Caco-2 (cell line): Measurements from ENCODE around the gene LPXN. TPM values are rescaled to one million over a fixed set of nuclear protein-coding genes. Genes with fewer than 3 reads are reported as not detected.

ENCODE experiments used
- BruUV-seq: library from RNA; stranded (reverse); fragments of 400-500 nt; replicated peaks from 2 replicates; lab custom pipeline; 2021; lab: Mats Ljungman, UMichigan
- CTCF ChIA-PET: fragments of 300-600 bp; sonication (Branson Sonifier 250); formaldehyde crosslinking; loops from one replicate; lab custom pipeline; 2022; ENCODE audit warnings: antibody characterized with exemption; lab: Charles Lee
- POLR2A ChIA-PET: fragments of 300-600 bp; sonication (Branson Sonifier 250); formaldehyde crosslinking; loops from one replicate; lab custom pipeline; 2022; ENCODE audit warnings: antibody characterized with exemption; lab: Charles Lee
- DNase-seq, 2 experiments: peaks; one replicate each; pipeline versions ENCODE4 v3.0.0 to v3.0.0-alpha.2; 2020 to 2022
- H3K27me3 ChIP-seq: replicated peaks from 2 replicates; pipeline ENCODE4 v1.6.0; 2011; ENCODE audit warnings: low read length; ENCODE audit not compliant: control insufficient read depth, insufficient read depth
- H3K36me3 ChIP-seq: 2 replicates; pipeline ENCODE4 v1.5.1; 2011; ENCODE audit warnings: low read length; ENCODE audit not compliant: control insufficient read depth, insufficient read depth
- H3K4me1 ChIP-seq: fragments of 250-450 bp; sonication (Bioruptor Pico); 2 replicates; pipeline ENCODE4 v1.5.1; 2020; ENCODE audit warnings: mild to moderate bottlenecking
- H3K4me3 ChIP-seq: 2 replicates; pipeline ENCODE4 v1.5.1; 2011; ENCODE audit warnings: low read depth, mild to moderate bottlenecking, control low read depth, low read length
- H3K9me3 ChIP-seq: fragments of 250-450 bp; sonication (Bioruptor Pico); 2 replicates; pipeline ENCODE4 v1.5.1; 2020; ENCODE audit warnings: mild to moderate bottlenecking, moderate library complexity
- H3K27ac Mint-ChIP-seq: one replicate; pipeline ENCODE4 v1.8.0; 2022; ENCODE audit warnings: mixed read lengths; ENCODE audit not compliant: unreplicated experiment
- H3K27me3 Mint-ChIP-seq: one replicate; pipeline ENCODE4 v1.8.0; 2022; ENCODE audit warnings: mixed read lengths; ENCODE audit not compliant: insufficient read depth, unreplicated experiment
- H3K36me3 Mint-ChIP-seq: one replicate; pipeline ENCODE4 v1.8.0; 2022; ENCODE audit warnings: mild to moderate bottlenecking, mixed read lengths; ENCODE audit not compliant: insufficient read depth, unreplicated experiment
- H3K4me1 Mint-ChIP-seq: one replicate; pipeline ENCODE4 v1.8.0; 2022; ENCODE audit warnings: low read depth, mixed read lengths; ENCODE audit not compliant: unreplicated experiment
- H3K4me3 Mint-ChIP-seq: one replicate; pipeline ENCODE4 v1.8.0; 2022; ENCODE audit warnings: mild to moderate bottlenecking, moderate library complexity, mixed read lengths; ENCODE audit not compliant: unreplicated experiment
- H3K9me3 Mint-ChIP-seq: one replicate; pipeline ENCODE4 v1.8.0; 2022; ENCODE audit warnings: mixed read lengths; ENCODE audit not compliant: unreplicated experiment
- intact Hi-C: fragments of 100-400 bp; cut with micrococcal nuclease; formaldehyde crosslinking; loops from one replicate; pipeline ENCODE4 v1.10.0; 2022; ENCODE audit not compliant: unreplicated experiment
- total RNA-seq: library from RNA; stranded (reverse); gene quantifications from 2 replicates; pipeline ENCODE4 v1.2.3, GENCODE V29; 2022
- TF ChIP-seq, protein P1 (sequence below), 2 experiments: fragments of 200-600 bp in 1 of 2; IDR thresholded peaks; 1 replicate in 1 of 2; 2 replicates in 1 of 2; pipeline versions ENCODE4 v1.5.1 to v1.8.0; 2011 to 2022; ENCODE audit warnings: antibody characterized with exemption in 1 of 2, control low read depth in 1 of 2, inconsistent platforms in 1 of 2, low read depth in 1 of 2, low read length in 1 of 2, mild to moderate bottlenecking in 1 of 2, moderate library complexity in 1 of 2; ENCODE audit not compliant: insufficient read depth in 1 of 2, severe bottlenecking in 1 of 2, unreplicated experiment in 1 of 2

The LPXN gene
- total RNA-seq, 1 experiment from 2014 or later, result 2.1 TPM

GRCh38 chr11:58615559-58615958 is 39.9 kb upstream of the LPXN start:
- Histone ChIP-seq H3K9me3 (no peaks in the 10 kb centered on the region), H3K27me3 (no peaks in the 10 kb centered on the region), H3K4me1 (no peaks in the 10 kb centered on the region), H3K4me3 (no peak overlapping the region), H3K36me3 (peaks cover 3% of the 10 kb centered on the region; the same call in 1 of the 2 replicates)
- no peaks in the 10 kb centered on the region for H3K4me1 Mint-ChIP-seq
- intact Hi-C loops, result no loop called here
- no peak overlapping the region for H3K27ac Mint-ChIP-seq
- ChIA-PET CTCF (no interaction called here), POLR2A (no interaction called here)
- H3K36me3 Mint-ChIP-seq, result peaks cover 92% of the 10 kb centered on the region
- no TSS peak for BruUV-seq
- H3K9me3 Mint-ChIP-seq, result no peaks in the 10 kb centered on the region
- TF ChIP-seq, protein P1, sequence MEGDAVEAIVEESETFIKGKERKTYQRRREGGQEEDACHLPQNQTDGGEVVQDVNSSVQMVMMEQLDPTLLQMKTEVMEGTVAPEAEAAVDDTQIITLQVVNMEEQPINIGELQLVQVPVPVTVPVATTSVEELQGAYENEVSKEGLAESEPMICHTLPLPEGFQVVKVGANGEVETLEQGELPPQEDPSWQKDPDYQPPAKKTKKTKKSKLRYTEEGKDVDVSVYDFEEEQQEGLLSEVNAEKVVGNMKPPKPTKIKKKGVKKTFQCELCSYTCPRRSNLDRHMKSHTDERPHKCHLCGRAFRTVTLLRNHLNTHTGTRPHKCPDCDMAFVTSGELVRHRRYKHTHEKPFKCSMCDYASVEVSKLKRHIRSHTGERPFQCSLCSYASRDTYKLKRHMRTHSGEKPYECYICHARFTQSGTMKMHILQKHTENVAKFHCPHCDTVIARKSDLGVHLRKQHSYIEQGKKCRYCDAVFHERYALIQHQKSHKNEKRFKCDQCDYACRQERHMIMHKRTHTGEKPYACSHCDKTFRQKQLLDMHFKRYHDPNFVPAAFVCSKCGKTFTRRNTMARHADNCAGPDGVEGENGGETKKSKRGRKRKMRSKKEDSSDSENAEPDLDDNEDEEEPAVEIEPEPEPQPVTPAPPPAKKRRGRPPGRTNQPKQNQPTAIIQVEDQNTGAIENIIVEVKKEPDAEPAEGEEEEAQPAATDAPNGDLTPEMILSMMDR (IDR thresholded peaks at IDR 0.05; ENCODE audit: insufficient read depth in 1 of 2, low read depth in 1 of 2, low read length in 1 of 2, severe bottlenecking in 1 of 2, unreplicated experiment in 1 of 2), result no peak
- no peaks in the 10 kb centered on the region for H3K27me3 Mint-ChIP-seq
- no peak for DNase-seq
- H3K4me3 Mint-ChIP-seq, result no peak overlapping the region

DNA sequence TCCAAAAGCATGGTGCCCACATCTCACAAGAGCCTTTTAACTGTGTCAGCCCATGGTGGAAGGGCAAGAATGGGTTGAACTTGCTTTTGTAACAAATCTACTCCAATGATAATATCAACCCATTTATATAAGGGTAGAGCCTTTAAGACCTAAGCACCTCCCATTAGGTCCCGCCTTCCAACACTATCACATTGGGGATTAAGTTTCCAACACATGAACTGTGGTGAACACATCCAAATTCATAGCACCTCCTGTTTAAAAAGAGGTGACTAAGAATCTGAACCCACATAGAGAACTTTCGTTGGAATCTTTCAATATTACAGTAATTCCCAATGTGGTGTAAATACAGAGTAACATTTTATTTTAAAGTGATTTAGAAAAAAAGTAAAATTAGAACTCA is 37.6 kb upstream of the LPXN start:
- Mint-ChIP-seq H3K27ac (no peak overlapping the region), H3K4me3 (no peak overlapping the region), H3K27me3 (no peaks in the 10 kb centered on the region), H3K36me3 (peaks cover 74% of the 10 kb centered on the region), H3K4me1 (no peaks in the 10 kb centered on the region), H3K9me3 (no peaks in the 10 kb centered on the region)
- POLR2A ChIA-PET, result no interaction called here
- no peak overlapping the region for H3K4me3 ChIP-seq
- DNase-seq, result no peak
- no peaks in the 10 kb centered on the region for H3K27me3 ChIP-seq
- TF ChIP-seq, protein P1 (IDR thresholded peaks at IDR 0.05; ENCODE audit: insufficient read depth in 1 of 2, low read depth in 1 of 2, low read length in 1 of 2, severe bottlenecking in 1 of 2, unreplicated experiment in 1 of 2), result no peak
- intact Hi-C loops, result no loop called here
- H3K36me3 ChIP-seq, result peaks cover 1% of the 10 kb centered on the region; the same call in 1 of the 2 replicates
- H3K4me1 ChIP-seq, result no peaks in the 10 kb centered on the region
- CTCF ChIA-PET, result no interaction called here
- no TSS peak for BruUV-seq
- H3K9me3 ChIP-seq, result no peaks in the 10 kb centered on the region

GRCh38 chr11:58609723-58610122 is 34.1 kb upstream of the LPXN start:
- Histone ChIP-seq H3K4me1 (peaks cover 27% of the 10 kb centered on the region), H3K27me3 (no peaks in the 10 kb centered on the region), H3K9me3 (no peaks in the 10 kb centered on the region), H3K4me3 (no peak overlapping the region), H3K36me3 (peaks cover 1% of the 10 kb centered on the region; the same call in 1 of the 2 replicates)
- no peak for DNase-seq
- no TSS peak for BruUV-seq
- no peak overlapping the region for H3K4me3 Mint-ChIP-seq
- TF ChIP-seq, protein P1 (IDR thresholded peaks at IDR 0.05; ENCODE audit: insufficient read depth in 1 of 2, low read depth in 1 of 2, low read length in 1 of 2, severe bottlenecking in 1 of 2, unreplicated experiment in 1 of 2), result no peak
- CTCF ChIA-PET, result no interaction called here
- peaks cover 40% of the 10 kb centered on the region for H3K36me3 Mint-ChIP-seq
- no peaks in the 10 kb centered on the region for H3K27me3 Mint-ChIP-seq
- H3K9me3 Mint-ChIP-seq, result no peaks in the 10 kb centered on the region
- intact Hi-C loops, result no loop called here
- peaks cover 25% of the 10 kb centered on the region for H3K4me1 Mint-ChIP-seq
- no peak overlapping the region for H3K27ac Mint-ChIP-seq
- POLR2A ChIA-PET, result no interaction called here
